Spleen (tissue), 3 donors: Measurements from ENCODE around the gene KLHL6.

Experiments used
- POLR2A ChIP-seq, 3 donors: fragments of 450-650 bp; IDR thresholded peaks; one replicate each; pipeline ENCODE4 v1.5.1; 2017; ENCODE audit warnings: antibody characterized with exemption in 3 of 3, mild to moderate bottlenecking in 1 of 3
- POLR2AphosphoS5 ChIP-seq, 3 donors: sonication (generic); formaldehyde crosslinking; IDR thresholded peaks; one replicate each; pipeline ENCODE4 v1.5.1; 2017; ENCODE audit warnings: antibody characterized with exemption in 3 of 3

DNA sequence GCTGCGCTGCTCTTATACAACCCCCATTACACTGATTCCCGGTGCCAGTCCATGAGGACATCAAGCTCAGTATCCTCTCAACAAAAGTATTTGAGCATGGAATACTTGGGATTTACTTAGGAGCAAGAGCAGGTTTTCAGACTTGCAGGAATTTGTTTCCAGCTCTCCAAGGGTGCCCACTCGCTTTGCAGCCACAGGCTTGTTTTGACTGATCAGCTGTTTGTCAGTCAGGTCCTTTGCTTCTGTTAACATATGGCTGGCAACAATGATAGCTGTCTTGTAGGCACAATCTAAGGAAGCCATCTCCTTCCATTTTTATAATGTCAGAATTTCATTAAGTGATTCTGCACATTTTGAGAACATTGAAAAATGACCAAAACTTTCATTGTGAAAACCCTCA lies 88.9 kb downstream of the KLHL6 start:
- TF ChIP-seq POLR2A (IDR thresholded peaks at IDR 0.05) = no peak
- no peak for TF ChIP-seq POLR2AphosphoS5 (IDR thresholded peaks at IDR 0.05)
